ENCODE measurements around the gene TRAIP.

The TRAIP gene

GRCh38 chr3:49879721-49880120 lies 23.4 kb upstream of the TRAIP start:
- Histone ChIP-seq H4K20me1 (ENCODE audit: control insufficient read depth, insufficient read depth, low read depth, low read length) (no peaks in the 10 kb centered on the region; the same call in 1 of the 2 replicates), H3F3A (ENCODE audit: control insufficient read depth, insufficient read depth) (no peaks in the 10 kb centered on the region), H3K9me2 (replicated peaks; ENCODE audit: control insufficient read depth, low read length) (no peaks in the 10 kb centered on the region), H3K79me2 (ENCODE audit: control insufficient read depth, low read length) (no peaks in the 10 kb centered on the region), H3K36me3 (ENCODE audit: control insufficient read depth, low read length) (no peaks in the 10 kb centered on the region), H3K9me3 (ENCODE audit: control insufficient read depth, insufficient read depth, low read length) (no peaks in the 10 kb centered on the region), H3K27ac (ENCODE audit: low read depth, low read length) (no peak overlapping the region), H3K4me1 (ENCODE audit: control insufficient read depth, low read length) (peaks cover 25% of the 10 kb centered on the region), H3K4me3 (ENCODE audit: low read length) (no peak overlapping the region), H3K27me3 (ENCODE audit: control insufficient read depth, low read length) (no peaks in the 10 kb centered on the region), H3K4me2 (ENCODE audit: low read length) (no peak overlapping the region)
- TF ChIP-seq CTCF (IDR thresholded peaks at IDR 0.05; ENCODE audit: low read depth, low read length, poor library complexity, severe bottlenecking) (no peak), EZH2phosphoT487 (IDR thresholded peaks at IDR 0.05; ENCODE audit: borderline replicate concordance, low read length) (no peak)

DNA sequence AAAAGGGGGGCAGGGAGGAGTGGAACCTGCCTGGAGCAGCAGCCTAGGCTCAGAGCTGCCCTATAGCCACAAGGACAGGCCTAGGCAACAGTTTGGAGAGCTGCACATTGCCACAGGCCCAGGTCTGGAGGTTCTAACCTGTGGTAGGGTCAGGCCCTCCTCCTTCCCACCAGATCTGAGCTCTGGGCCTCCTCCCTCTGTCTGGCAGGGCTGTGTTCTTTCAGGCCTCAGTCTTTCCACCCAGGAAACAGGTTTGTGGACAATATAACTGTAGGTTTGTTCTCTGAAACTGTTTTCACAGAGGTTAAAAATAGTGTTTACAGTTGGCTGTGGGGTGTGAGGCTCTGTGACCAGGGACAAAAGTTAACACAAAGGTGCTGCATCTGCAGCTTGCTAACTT lies 22.3 kb upstream of the TRAIP start:
- Histone ChIP-seq H3K4me1 (ENCODE audit: control insufficient read depth, low read length) (peaks cover 25% of the 10 kb centered on the region), H3K79me2 (ENCODE audit: control insufficient read depth, low read length) (no peaks in the 10 kb centered on the region), H3K36me3 (ENCODE audit: control insufficient read depth, low read length) (no peaks in the 10 kb centered on the region), H3K27ac (ENCODE audit: low read depth, low read length) (no peak overlapping the region), H4K20me1 (ENCODE audit: control insufficient read depth, insufficient read depth, low read depth, low read length) (no peaks in the 10 kb centered on the region; the same call in 1 of the 2 replicates), H3K9me3 (ENCODE audit: control insufficient read depth, insufficient read depth, low read length) (no peaks in the 10 kb centered on the region), H3K4me3 (ENCODE audit: low read length) (no peak overlapping the region), H3K4me2 (ENCODE audit: low read length) (no peak overlapping the region), H3F3A (ENCODE audit: control insufficient read depth, insufficient read depth) (no peaks in the 10 kb centered on the region), H3K27me3 (ENCODE audit: control insufficient read depth, low read length) (no peaks in the 10 kb centered on the region), H3K9me2 (replicated peaks; ENCODE audit: control insufficient read depth, low read length) (no peaks in the 10 kb centered on the region)
- no peak for TF ChIP-seq CTCF (IDR thresholded peaks at IDR 0.05; ENCODE audit: low read depth, low read length, poor library complexity, severe bottlenecking)
- TF ChIP-seq EZH2phosphoT487 (IDR thresholded peaks at IDR 0.05; ENCODE audit: borderline replicate concordance, low read length) = no peak

DNA sequence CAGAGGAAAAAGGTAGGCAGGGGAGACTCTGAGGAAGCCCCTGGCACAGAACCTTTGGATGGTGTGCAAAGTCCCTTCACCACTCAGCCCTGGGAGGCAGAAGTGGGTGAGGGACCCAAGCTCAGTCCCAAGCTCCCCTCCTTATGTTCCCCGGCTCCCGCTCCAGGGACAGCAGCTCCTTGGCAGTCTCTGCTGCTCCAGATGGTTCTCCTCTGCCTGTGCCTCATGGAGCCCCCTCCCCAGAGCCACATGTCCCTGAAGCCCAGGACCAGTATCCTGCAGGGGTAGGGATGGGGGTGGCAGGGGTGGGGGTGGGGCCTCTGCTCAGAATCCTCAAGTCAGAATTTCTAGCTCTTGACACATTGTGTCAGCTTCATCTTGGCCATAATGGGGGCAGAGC lies 21.4 kb upstream of the TRAIP start:
- no peak for TF ChIP-seq CTCF (IDR thresholded peaks at IDR 0.05; ENCODE audit: low read depth, low read length, poor library complexity, severe bottlenecking)
- no peak for TF ChIP-seq EZH2phosphoT487 (IDR thresholded peaks at IDR 0.05; ENCODE audit: borderline replicate concordance, low read length)
- H3K9me3 ChIP-seq (ENCODE audit: control insufficient read depth, insufficient read depth, low read length) = no peaks in the 10 kb centered on the region

More for the DNA sequence above, 21.4 kb upstream of the TRAIP start:
- Histone ChIP-seq H3K9me2 (replicated peaks; ENCODE audit: control insufficient read depth, low read length) (no peaks in the 10 kb centered on the region), H3K4me3 (ENCODE audit: low read length) (no peak overlapping the region), H3K27ac (ENCODE audit: low read depth, low read length) (no peak overlapping the region), H3K36me3 (ENCODE audit: control insufficient read depth, low read length) (no peaks in the 10 kb centered on the region), H3K27me3 (ENCODE audit: control insufficient read depth, low read length) (no peaks in the 10 kb centered on the region), H3F3A (ENCODE audit: control insufficient read depth, insufficient read depth) (no peaks in the 10 kb centered on the region), H3K4me1 (ENCODE audit: control insufficient read depth, low read length) (peaks cover 25% of the 10 kb centered on the region), H4K20me1 (ENCODE audit: control insufficient read depth, insufficient read depth, low read depth, low read length) (no peaks in the 10 kb centered on the region; the same call in 1 of the 2 replicates), H3K79me2 (ENCODE audit: control insufficient read depth, low read length) (no peaks in the 10 kb centered on the region), H3K4me2 (ENCODE audit: low read length) (no peak overlapping the region)
